ENCODE measurements around the gene CCPG1.

The CCPG1 gene

DNA sequence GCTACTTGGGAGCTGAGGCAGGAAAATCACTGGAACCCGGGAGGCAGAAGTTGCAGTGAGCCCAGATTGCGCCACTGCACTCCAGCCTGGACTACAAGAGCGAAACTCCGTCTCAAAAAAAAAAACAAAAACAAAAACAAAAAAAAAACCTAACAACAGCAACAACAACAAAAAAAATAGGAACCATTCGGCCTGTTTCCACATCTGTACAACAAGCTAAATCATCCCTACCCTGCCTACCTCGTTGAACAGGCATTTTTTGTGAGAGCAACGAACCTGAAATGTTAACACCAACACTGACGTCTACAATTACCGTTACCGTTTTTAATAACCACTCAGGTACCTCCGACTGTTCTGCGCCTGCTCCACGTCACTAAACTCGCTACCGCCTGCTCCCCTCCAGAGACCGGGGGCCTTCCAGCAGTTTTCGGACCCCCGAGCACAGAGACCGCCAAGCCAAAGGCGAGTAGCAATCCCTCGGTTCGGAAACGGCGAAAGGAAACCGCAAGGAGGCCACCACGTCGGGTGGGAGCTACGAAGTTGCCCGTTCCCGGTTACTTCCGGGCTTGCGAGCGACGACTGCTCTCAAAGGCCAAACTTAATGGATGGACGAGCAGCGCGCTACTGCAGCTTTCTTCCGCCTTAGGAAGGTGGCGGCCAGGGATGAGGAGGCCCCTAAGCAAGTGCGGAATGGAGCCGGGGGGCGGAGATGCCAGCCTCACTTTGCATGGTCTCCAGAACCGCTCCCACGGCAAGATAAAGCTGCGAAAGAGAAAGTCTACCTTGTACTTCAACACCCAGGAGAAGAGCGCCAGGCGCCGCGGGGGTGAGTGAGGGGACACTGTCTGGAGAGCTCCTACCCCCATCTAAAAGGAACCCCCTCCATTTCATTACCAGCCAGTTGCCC is 89.3 kb downstream of the CCPG1 start, which contains the start of the genes PIGB and PIGBOS1:
TSS of gene PIGB (plus strand) at position 635 of the 907 bp plus-strand sequence. CDS start at position 664, 29 bp downstream.
TSS of gene PIGBOS1 (minus strand) at position 536 of the 907 bp plus-strand sequence. CDS start 1,331 bp downstream, outside the sequence.
- DNase-seq: peak; percentile 81 to 85
